ENCODE data around the gene BPTF. TPM values are rescaled to one million over a fixed set of nuclear protein-coding genes. Genes with fewer than 3 reads are reported as not detected.

BPTF gene
- total and polyA plus RNA-seq, 2 of the 13 experiments (the other 11 are each of a cell fraction or from before 2014, with no cell fraction given), result 43.5 to 66.1 TPM

DNA sequence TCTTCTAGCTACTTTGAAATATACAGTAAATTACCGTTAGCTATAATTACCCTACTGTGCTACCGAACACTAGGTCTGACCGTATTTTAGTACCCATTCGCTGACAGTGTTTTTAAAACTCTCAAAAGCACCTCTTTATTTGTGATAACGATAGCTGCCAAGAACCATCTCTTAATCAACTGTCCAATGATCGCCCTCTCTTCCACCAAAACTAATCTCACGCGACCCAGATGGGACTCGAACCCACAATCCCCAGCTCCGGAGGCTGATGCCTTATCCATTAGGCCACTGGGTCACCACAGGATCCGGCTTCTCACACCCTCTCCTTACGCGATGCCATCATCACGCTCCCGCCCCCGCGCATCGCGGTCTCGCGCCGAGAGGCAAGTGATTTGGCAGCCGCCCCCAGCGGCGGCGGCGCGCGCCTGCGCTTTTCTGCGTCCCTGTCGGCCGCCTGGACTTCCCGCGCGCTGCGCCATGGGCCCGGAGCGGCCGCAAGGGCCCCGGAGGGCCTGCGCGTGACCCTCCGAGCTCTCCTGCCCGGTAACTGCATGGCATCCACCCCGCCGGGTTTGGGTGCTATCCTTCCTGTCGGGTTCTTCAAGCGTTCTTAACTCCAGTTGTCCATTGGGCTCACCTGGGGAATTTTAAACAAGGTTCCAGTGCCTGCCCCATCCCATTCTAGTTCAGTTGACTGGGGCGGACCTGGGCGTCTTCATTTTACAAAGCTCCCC is 194.5 kb downstream of the BPTF start (continued):
- 0 out of 2 replicates have a peak, but pooled peaks have one; percentile 42 for TF ChIP-seq ZBTB21 (CRISPR knock-in tag; IDR thresholded peaks at IDR 0.05)
- no peak for TF ChIP-seq ZNF33A (CRISPR knock-in tag; IDR thresholded peaks at IDR 0.05; ENCODE audit: borderline replicate concordance)
- TF ChIP-seq CCAR2 (optimal IDR thresholded peaks at IDR 0.05; ENCODE audit: low read depth, low read length), result no peak
- TF ChIP-seq THYN1 (CRISPR knock-in tag; IDR thresholded peaks at IDR 0.05; ENCODE audit: borderline replicate concordance, low read depth), result 0 out of 2 replicates have a peak, but pooled peaks have one; percentile 92
- TF ChIP-seq ZNF672 (CRISPR knock-in tag; IDR thresholded peaks at IDR 0.05), result no peak
- TF ChIP-seq ZNF607 (CRISPR knock-in tag; IDR thresholded peaks at IDR 0.05; ENCODE audit: borderline replicate concordance), result peak; percentile 94
- TF ChIP-seq, protein P1, sequence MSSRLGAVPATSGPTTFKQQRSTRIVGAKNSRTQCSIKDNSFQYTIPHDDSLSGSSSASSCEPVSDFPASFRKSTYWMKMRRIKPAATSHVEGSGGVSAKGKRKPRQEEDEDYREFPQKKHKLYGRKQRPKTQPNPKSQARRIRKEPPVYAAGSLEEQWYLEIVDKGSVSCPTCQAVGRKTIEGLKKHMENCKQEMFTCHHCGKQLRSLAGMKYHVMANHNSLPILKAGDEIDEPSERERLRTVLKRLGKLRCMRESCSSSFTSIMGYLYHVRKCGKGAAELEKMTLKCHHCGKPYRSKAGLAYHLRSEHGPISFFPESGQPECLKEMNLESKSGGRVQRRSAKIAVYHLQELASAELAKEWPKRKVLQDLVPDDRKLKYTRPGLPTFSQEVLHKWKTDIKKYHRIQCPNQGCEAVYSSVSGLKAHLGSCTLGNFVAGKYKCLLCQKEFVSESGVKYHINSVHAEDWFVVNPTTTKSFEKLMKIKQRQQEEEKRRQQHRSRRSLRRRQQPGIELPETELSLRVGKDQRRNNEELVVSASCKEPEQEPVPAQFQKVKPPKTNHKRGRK (CRISPR knock-in tag; IDR thresholded peaks at IDR 0.05), result no peak
- TF ChIP-seq ZNF850 (CRISPR knock-in tag; conservative IDR thresholded peaks at IDR 0.05), result no peak; the same call in 1 of the 2 replicates
- peak; percentile 73 for TF ChIP-seq ZEB1 (IDR thresholded peaks at IDR 0.05; ENCODE audit: insufficient replicate concordance, low read depth)
- 0 out of 2 replicates have a peak, but pooled peaks have one; percentile 32 for TF ChIP-seq ZNF296 (CRISPR knock-in tag; conservative IDR thresholded peaks at IDR 0.05)
- TF ChIP-seq, protein P2, sequence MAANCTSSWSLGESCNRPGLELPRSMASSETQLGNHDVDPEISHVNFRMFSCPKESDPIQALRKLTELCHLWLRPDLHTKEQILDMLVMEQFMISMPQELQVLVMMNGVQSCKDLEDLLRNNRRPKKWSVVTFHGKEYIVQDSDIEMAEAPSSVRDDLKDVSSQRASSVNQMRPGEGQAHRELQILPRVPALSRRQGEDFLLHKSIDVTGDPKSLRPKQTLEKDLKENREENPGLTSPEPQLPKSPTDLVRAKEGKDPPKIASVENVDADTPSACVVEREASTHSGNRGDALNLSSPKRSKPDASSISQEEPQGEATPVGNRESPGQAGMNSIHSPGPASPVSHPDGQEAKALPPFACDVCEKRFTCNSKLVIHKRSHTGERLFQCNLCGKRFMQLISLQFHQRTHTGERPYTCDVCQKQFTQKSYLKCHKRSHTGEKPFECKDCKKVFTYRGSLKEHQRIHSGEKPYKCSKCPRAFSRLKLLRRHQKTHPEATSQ (CRISPR knock-in tag; IDR thresholded peaks at IDR 0.05; ENCODE audit: borderline replicate concordance), result peak; percentile 75; the same call in 1 of the 2 replicates
- 0 out of 2 replicates have a peak, but pooled peaks have one; percentile 29 for TF ChIP-seq CREM (IDR thresholded peaks at IDR 0.05)
- 0 out of 2 replicates have a peak, but pooled peaks have one; percentile 7 for TF ChIP-seq CREM (CRISPR knock-in tag; IDR thresholded peaks at IDR 0.05)
- peak; percentile 94 for TF ChIP-seq ZSCAN21 (CRISPR knock-in tag; IDR thresholded peaks at IDR 0.05; ENCODE audit: borderline replicate concordance)
- peak; percentile 96 for TF ChIP-seq AHR (CRISPR knock-in tag; IDR thresholded peaks at IDR 0.05)
- peak; percentile 93; the same call in 1 of the 2 replicates for TF ChIP-seq ZNF703 (CRISPR knock-in tag; IDR thresholded peaks at IDR 0.05; ENCODE audit: borderline replicate concordance)
- TF ChIP-seq ADNP (CRISPR knock-in tag; IDR thresholded peaks at IDR 0.05), result peak; percentile 82
- no peak for TF ChIP-seq HNF4A (CRISPR knock-in tag; IDR thresholded peaks at IDR 0.05)
- TF ChIP-seq IKZF4 (CRISPR knock-in tag; IDR thresholded peaks at IDR 0.05; ENCODE audit: borderline replicate concordance, low read depth, not compliant biosample characterization), result peak; percentile 92
- TF ChIP-seq, protein P3, sequence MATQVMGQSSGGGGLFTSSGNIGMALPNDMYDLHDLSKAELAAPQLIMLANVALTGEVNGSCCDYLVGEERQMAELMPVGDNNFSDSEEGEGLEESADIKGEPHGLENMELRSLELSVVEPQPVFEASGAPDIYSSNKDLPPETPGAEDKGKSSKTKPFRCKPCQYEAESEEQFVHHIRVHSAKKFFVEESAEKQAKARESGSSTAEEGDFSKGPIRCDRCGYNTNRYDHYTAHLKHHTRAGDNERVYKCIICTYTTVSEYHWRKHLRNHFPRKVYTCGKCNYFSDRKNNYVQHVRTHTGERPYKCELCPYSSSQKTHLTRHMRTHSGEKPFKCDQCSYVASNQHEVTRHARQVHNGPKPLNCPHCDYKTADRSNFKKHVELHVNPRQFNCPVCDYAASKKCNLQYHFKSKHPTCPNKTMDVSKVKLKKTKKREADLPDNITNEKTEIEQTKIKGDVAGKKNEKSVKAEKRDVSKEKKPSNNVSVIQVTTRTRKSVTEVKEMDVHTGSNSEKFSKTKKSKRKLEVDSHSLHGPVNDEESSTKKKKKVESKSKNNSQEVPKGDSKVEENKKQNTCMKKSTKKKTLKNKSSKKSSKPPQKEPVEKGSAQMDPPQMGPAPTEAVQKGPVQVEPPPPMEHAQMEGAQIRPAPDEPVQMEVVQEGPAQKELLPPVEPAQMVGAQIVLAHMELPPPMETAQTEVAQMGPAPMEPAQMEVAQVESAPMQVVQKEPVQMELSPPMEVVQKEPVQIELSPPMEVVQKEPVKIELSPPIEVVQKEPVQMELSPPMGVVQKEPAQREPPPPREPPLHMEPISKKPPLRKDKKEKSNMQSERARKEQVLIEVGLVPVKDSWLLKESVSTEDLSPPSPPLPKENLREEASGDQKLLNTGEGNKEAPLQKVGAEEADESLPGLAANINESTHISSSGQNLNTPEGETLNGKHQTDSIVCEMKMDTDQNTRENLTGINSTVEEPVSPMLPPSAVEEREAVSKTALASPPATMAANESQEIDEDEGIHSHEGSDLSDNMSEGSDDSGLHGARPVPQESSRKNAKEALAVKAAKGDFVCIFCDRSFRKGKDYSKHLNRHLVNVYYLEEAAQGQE (IDR thresholded peaks at IDR 0.05; ENCODE audit: borderline replicate concordance in 1 of 2, low read depth in 1 of 2, low read length in 2 of 2), result peak in 1 of 2 experiments; percentile 59; a peak in 1 of 4 replicates
- TF ChIP-seq, protein P4, sequence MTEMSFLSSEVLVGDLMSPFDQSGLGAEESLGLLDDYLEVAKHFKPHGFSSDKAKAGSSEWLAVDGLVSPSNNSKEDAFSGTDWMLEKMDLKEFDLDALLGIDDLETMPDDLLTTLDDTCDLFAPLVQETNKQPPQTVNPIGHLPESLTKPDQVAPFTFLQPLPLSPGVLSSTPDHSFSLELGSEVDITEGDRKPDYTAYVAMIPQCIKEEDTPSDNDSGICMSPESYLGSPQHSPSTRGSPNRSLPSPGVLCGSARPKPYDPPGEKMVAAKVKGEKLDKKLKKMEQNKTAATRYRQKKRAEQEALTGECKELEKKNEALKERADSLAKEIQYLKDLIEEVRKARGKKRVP (CRISPR knock-in tag; IDR thresholded peaks at IDR 0.05), result peak in 1 of 2 experiments; percentile 88; a peak in 2 of 4 replicates

Data from HepG2 (cell line).